GM12878 (cell line): ENCODE measurements around the gene ANKRD28.

Experiments
- CREB1 ChIP-seq: IDR thresholded peaks from 2 replicates; pipeline ENCODE4 v1.6.1; 2012; ENCODE audit warnings: low read depth, mild to moderate bottlenecking, inconsistent platforms
- CTCF ChIP-seq, 3 experiments: IDR thresholded peaks in 2 of 3; conservative IDR thresholded peaks in 1 of 3; 2 replicates each; pipeline ENCODE4 v1.5.1; 2011; ENCODE audit warnings: low read depth in 3 of 3, low read length in 3 of 3, mild to moderate bottlenecking in 3 of 3, control low read depth in 2 of 3, moderate library complexity in 2 of 3, inconsistent platforms in 1 of 3, mixed read lengths in 1 of 3; ENCODE audit not compliant: control insufficient read depth in 2 of 3, insufficient read depth in 1 of 3; ENCODE audit errors: extremely low read depth in 1 of 3
- JUND ChIP-seq: IDR thresholded peaks from 2 replicates; pipeline ENCODE4 v1.6.1; 2012; ENCODE audit warnings: low read depth, mild to moderate bottlenecking, low read length, improper control_type of control experiment, moderate library complexity
- POLR2A ChIP-seq: IDR thresholded peaks from 2 replicates; pipeline ENCODE4 v1.6.1; 2011; ENCODE audit warnings: low read depth, mild to moderate bottlenecking, low read length
- POLR2AphosphoS5 ChIP-seq: IDR thresholded peaks from 2 replicates; pipeline ENCODE4 v1.6.1; 2011; ENCODE audit warnings: mild to moderate bottlenecking, low read length, inconsistent platforms
- SP1 ChIP-seq: IDR thresholded peaks from one replicate; pipeline ENCODE4 v1.6.1; 2011; ENCODE audit warnings: low read depth, low read length
- SREBF1 ChIP-seq: IDR thresholded peaks from 2 replicates; pipeline ENCODE4 v1.6.1; 2012; ENCODE audit warnings: mild to moderate bottlenecking, low read length
- ZBTB33 ChIP-seq: fragments of 450-650 bp; IDR thresholded peaks from 2 replicates; pipeline ENCODE4 v1.6.1; 2017; ENCODE audit warnings: mild to moderate bottlenecking
- ZNF217 ChIP-seq: fragments of 450-650 bp; IDR thresholded peaks from 2 replicates; pipeline ENCODE4 v1.6.1; 2017; ENCODE audit warnings: antibody characterized with exemption, mild to moderate bottlenecking

- no peak for TF ChIP-seq CTCF (IDR thresholded peaks at IDR 0.05 in 2 of 3, conservative IDR thresholded peaks at IDR 0.05 in 1 of 3; ENCODE audit: control insufficient read depth in 2 of 3, extremely low read depth in 1 of 3, insufficient read depth in 1 of 3, low read depth in 3 of 3, low read length in 3 of 3)
- no peak for TF ChIP-seq POLR2AphosphoS5
- no peak for TF ChIP-seq SP1
- TF ChIP-seq SREBF1, result no peak
- TF ChIP-seq POLR2A, result no peak
- TF ChIP-seq ZBTB33, result no peak
- no peak for TF ChIP-seq JUND
- no peak for TF ChIP-seq ZNF217
- TF ChIP-seq CREB1, result no peak
Observed at GRCh38 chr3:15676259-15676658, 121.5 kb downstream of the ANKRD28 start.
